ENCODE results near the gene TLE3. TPM values are rescaled to one million over a fixed set of nuclear protein-coding genes. Genes with fewer than 3 reads are reported as not detected.

Gene TLE3
- total RNA-seq, 1 donor = 12.3 TPM

GRCh38 chr15:70078578-70079417 is 18.9 kb downstream of the TLE3 start:
- TF ChIP-seq, protein P1, sequence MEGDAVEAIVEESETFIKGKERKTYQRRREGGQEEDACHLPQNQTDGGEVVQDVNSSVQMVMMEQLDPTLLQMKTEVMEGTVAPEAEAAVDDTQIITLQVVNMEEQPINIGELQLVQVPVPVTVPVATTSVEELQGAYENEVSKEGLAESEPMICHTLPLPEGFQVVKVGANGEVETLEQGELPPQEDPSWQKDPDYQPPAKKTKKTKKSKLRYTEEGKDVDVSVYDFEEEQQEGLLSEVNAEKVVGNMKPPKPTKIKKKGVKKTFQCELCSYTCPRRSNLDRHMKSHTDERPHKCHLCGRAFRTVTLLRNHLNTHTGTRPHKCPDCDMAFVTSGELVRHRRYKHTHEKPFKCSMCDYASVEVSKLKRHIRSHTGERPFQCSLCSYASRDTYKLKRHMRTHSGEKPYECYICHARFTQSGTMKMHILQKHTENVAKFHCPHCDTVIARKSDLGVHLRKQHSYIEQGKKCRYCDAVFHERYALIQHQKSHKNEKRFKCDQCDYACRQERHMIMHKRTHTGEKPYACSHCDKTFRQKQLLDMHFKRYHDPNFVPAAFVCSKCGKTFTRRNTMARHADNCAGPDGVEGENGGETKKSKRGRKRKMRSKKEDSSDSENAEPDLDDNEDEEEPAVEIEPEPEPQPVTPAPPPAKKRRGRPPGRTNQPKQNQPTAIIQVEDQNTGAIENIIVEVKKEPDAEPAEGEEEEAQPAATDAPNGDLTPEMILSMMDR (IDR thresholded peaks at IDR 0.05; ENCODE audit: insufficient read depth, low read length) = no peak
- H3K4me3 ChIP-seq (ENCODE audit: low read depth, low read length) = no peak overlapping the region
- no peak for DNase-seq (ENCODE audit: low read depth)

- no peak for DNase-seq (ENCODE audit: low read depth)
- H3K4me3 ChIP-seq (ENCODE audit: low read depth, low read length) = no peak overlapping the region
- TF ChIP-seq, protein P1 (IDR thresholded peaks at IDR 0.05; ENCODE audit: insufficient read depth, low read length) = no peak
These were observed 20.2 kb downstream of the TLE3 start for GRCh38 chr15:70077188-70078147.

- no peak overlapping the region for H3K4me3 ChIP-seq (ENCODE audit: low read depth, low read length)
- TF ChIP-seq, protein P1 (IDR thresholded peaks at IDR 0.05; ENCODE audit: insufficient read depth, low read length) = no peak
- no peak for DNase-seq (ENCODE audit: low read depth)
These were observed 23.3 kb downstream of the TLE3 start for GRCh38 chr15:70074380-70074779.

GRCh38 chr15:70072479-70072878 is 25.2 kb downstream of the TLE3 start:
- DNase-seq (ENCODE audit: low read depth) = no peak
- TF ChIP-seq, protein P1 (IDR thresholded peaks at IDR 0.05; ENCODE audit: insufficient read depth, low read length) = no peak
- no peak overlapping the region for H3K4me3 ChIP-seq (ENCODE audit: low read depth, low read length)

DNA sequence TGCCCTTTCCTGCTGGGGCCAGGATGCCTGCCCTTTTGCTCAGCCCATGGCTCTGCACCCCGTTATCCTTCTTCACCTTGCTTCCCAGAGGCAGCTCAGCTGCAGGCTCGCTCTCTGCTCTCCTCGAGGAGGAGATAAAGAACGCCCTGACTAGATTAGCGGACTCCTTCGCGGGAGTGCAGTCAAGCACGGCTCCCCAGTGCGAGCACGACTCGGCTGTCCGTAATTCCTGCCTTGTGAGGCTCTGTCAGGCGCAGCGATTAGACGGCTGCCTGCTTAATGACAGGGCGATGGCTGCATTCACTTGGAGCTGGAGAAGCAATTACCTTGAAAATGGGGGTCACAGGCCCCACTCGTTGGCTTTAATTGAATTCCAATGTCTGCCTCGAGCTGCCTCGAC is 25.9 kb downstream of the TLE3 start:
- H3K4me3 ChIP-seq (ENCODE audit: low read depth, low read length) = no peak overlapping the region
- no peak for DNase-seq (ENCODE audit: low read depth)
- TF ChIP-seq, protein P1 (IDR thresholded peaks at IDR 0.05; ENCODE audit: insufficient read depth, low read length) = no peak

DNA sequence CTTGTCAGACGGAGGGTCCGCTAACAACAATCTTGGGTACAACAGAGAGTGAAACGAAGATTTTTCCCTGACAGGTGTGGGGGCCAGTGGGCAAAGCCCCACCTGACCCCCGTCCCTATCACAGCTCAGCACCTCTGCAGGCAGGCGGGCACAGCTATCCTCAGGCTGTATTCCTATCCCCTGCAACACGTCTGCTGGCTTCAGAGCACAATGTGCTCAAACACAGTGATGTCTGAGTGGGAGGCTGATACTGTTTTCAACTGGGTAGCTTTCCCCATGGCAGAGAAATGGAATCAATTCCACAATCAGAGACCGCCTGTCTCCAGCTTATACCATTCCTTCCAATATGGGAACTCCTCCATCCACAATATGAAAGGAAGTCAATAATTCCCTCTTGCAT is 28.0 kb downstream of the TLE3 start:
- DNase-seq (ENCODE audit: low read depth) = no peak
- H3K4me3 ChIP-seq (ENCODE audit: low read depth, low read length) = no peak overlapping the region
- TF ChIP-seq, protein P1 (IDR thresholded peaks at IDR 0.05; ENCODE audit: insufficient read depth, low read length) = no peak

Data from fibroblast of the aortic adventitia (primary cell).